GM10248 (cell line): ENCODE measurements around the gene F8.

Experiments used
- CTCF ChIA-PET: fragments of 300-600 bp; sonication (Branson Sonifier 250); formaldehyde crosslinking; extraction: SDS; loops from one replicate; lab custom pipeline; 2021; ENCODE audit warnings: antibody characterized with exemption; lab: Yijun Ruan, JAX
- POLR2A ChIA-PET: fragments of 350-650 bp; sonication (Branson Sonifier 250); formaldehyde crosslinking; extraction: SDS; loops from one replicate; lab custom pipeline; 2020; ENCODE audit warnings: antibody characterized with exemption; lab: Yijun Ruan, JAX
- DNase-seq: peaks from one replicate; pipeline ENCODE4 v3.0.0; 2012; ENCODE audit errors: extremely low spot score
- CTCF ChIP-seq: IDR thresholded peaks from 2 replicates; pipeline ENCODE4 v1.5.1; 2012; ENCODE audit warnings: mild to moderate bottlenecking, low read depth; ENCODE audit errors: extremely low read depth, missing control alignments, control extremely low read depth

F8 gene

GRCh38 chrX:155005190-155005589, 17.3 kb downstream of the F8 start:
- ChIA-PET POLR2A (no interaction called here), CTCF (interaction anchor here (1.2 to 1.4 kb wide), 2 partner anchors 14 to 17 kb away, joined by 3 read pairs; no protein-coding TSS in a partner anchor)
- no peak for DNase-seq
- no peak for TF ChIP-seq CTCF

- TF ChIP-seq CTCF, result no peak
- POLR2A ChIA-PET, result no interaction called here
- CTCF ChIA-PET, result no interaction called here
- no peak for DNase-seq
These were observed 20.6 kb downstream of the F8 start for GRCh38 chrX:155001873-155002272.

- POLR2A ChIA-PET, result no interaction called here
- CTCF ChIA-PET, result no interaction called here
- DNase-seq, result no peak
- no peak for TF ChIP-seq CTCF
These were observed 21.7 kb downstream of the F8 start for GRCh38 chrX:155000841-155001240.

- no peak for DNase-seq
- ChIA-PET CTCF (no interaction called here), POLR2A (interaction anchor here (0.6 kb wide), 1 partner anchor 32 kb away, joined by 7 read pairs; no protein-coding TSS in a partner anchor)
- no peak for TF ChIP-seq CTCF
These were observed 24.2 kb downstream of the F8 start for GRCh38 chrX:154998204-154998880.

GRCh38 chrX:154991476-154991875, 31.0 kb downstream of the F8 start:
- POLR2A ChIA-PET, result interaction anchor here (1.1 kb wide), 1 partner anchor 36 kb away, joined by 3 read pairs; the partner anchor contains the start of gene FUNDC2
- CTCF ChIA-PET, result no interaction called here
- no peak for TF ChIP-seq CTCF
- DNase-seq, result no peak

- DNase-seq, result peak; percentile 18
- ChIA-PET CTCF (no interaction called here), POLR2A (interaction anchor here (1.1 kb wide), 1 partner anchor 36 kb away, joined by 3 read pairs; the partner anchor contains the start of gene FUNDC2)
- TF ChIP-seq CTCF, result no peak
These were observed 31.5 kb downstream of the F8 start for GRCh38 chrX:154991039-154991438.
